Measurements from ENCODE around the gene CRLF2. TPM values are rescaled to one million over a fixed set of nuclear protein-coding genes. Genes with fewer than 3 reads are reported as not detected.

CRLF2 gene
- total and polyA plus RNA-seq, 2 of the 8 experiments (the other 6 are each of a cell fraction or from before 2014, with no cell fraction given), result 0.06 TPM; not detected in 1

- Histone ChIP-seq H3K4me1 (replicated peaks in 1 of 4; ENCODE audit: control insufficient read depth in 3 of 4, insufficient read depth in 4 of 4, low read length in 3 of 4) (peaks cover 0 to 1% (median 0%) of the 10 kb centered on the region in 4 experiments; a peak in 2 of 7 replicates), H3K23me2 (ENCODE audit: low read depth, low read length) (no peaks in the 10 kb centered on the region; the same call in 1 of the 2 replicates), H2BK5ac (ENCODE audit: low read depth, low read length) (no peak overlapping the region), H2AK5ac (ENCODE audit: low read depth, low read length) (no peak overlapping the region), H3K9me3 (ENCODE audit: insufficient read depth in 2 of 2, low read depth in 1 of 2, low read length in 1 of 2) (no peaks in the 10 kb centered on the region), H2BK12ac (ENCODE audit: low read depth, low read length) (no peak overlapping the region), H3K14ac (ENCODE audit: insufficient read length) (no peak overlapping the region), H2AFZ (ENCODE audit: low read length) (peak overlapping the region; percentile 92; the same call in 1 of the 2 replicates), H3K79me2 (ENCODE audit: control insufficient read depth in 1 of 2, insufficient read depth in 2 of 2, low read length in 2 of 2) (no peaks in the 10 kb centered on the region), H3K4me2 (ENCODE audit: insufficient read depth in 1 of 2, low read depth in 2 of 2, low read length in 2 of 2) (no peak overlapping the region), H4K91ac (replicated peaks; ENCODE audit: insufficient read length, low read length) (no peak overlapping the region), H3K27ac (ENCODE audit: low read depth, low read length) (no peak overlapping the region), H2BK20ac (ENCODE audit: low read length) (no peak overlapping the region), H3K27me3 (replicated peaks in 1 of 4; ENCODE audit: control insufficient read depth in 3 of 4, extremely low read depth in 1 of 4, insufficient read depth in 3 of 4, low read length in 3 of 4) (no peaks in the 10 kb centered on the region), H3K4me3 (ENCODE audit: extremely low read depth in 1 of 4, insufficient read depth in 2 of 4, low read depth in 3 of 4, low read length in 4 of 4) (no peak overlapping the region), H2BK120ac (replicated peaks; ENCODE audit: low read depth, low read length) (no peak overlapping the region), H4K8ac (ENCODE audit: extremely low read depth, insufficient read depth, low read length) (peak overlapping the region; percentile 79; the same call in 1 of the 2 replicates), H3K79me1 (ENCODE audit: low read depth, low read length) (no peaks in the 10 kb centered on the region), H3K36me3 (ENCODE audit: control insufficient read depth in 2 of 4, insufficient read depth in 4 of 4, low read length in 3 of 4) (no peaks in the 10 kb centered on the region), H2BK15ac (ENCODE audit: low read length) (no peak overlapping the region), H3K4ac (replicated peaks; ENCODE audit: insufficient read length, low read depth, low read length) (no peak overlapping the region), H3K56ac (replicated peaks; ENCODE audit: insufficient read length, low read depth, low read length) (no peak overlapping the region), H4K20me1 (replicated peaks in 1 of 2; ENCODE audit: control insufficient read depth in 1 of 2, insufficient read depth in 2 of 2, low read length in 2 of 2) (no peaks in the 10 kb centered on the region), H3K23ac (ENCODE audit: insufficient read length) (no peak overlapping the region), H3K18ac (ENCODE audit: extremely low read depth, low read length) (no peak overlapping the region), H4K5ac (ENCODE audit: insufficient read length, low read depth, low read length) (no peak overlapping the region), H3K9ac (replicated peaks in 1 of 4; ENCODE audit: extremely low read depth in 1 of 4, low read depth in 3 of 4, low read length in 3 of 4) (no peak overlapping the region)
- ChIA-PET CTCF (ENCODE audit: partially characterized antibody) (no interaction called here), POLR2A (ENCODE audit: partially characterized antibody) (no interaction called here)
- peak in 1 of 2 experiments; percentile 37 for DNase-seq (ENCODE audit: low read depth in 1 of 2, low spot score in 2 of 2)
- FAIRE-seq, result no peak
- TF ChIP-seq SP2 (IDR thresholded peaks at IDR 0.05; ENCODE audit: low read length) (no peak), E2F6 (IDR thresholded peaks at IDR 0.05) (no peak)
- 89% methylated on average over 8 of the region's 8 CpGs; no CpG with 5 or more reads in 1 of the 2 experiments for WGBS, 2 experiments (ENCODE audit: extremely low coverage in 1 of 2, insufficient coverage in 1 of 2, insufficient read length in 1 of 2, insufficient replicate concordance in 2 of 2, low coverage in 1 of 2, low lambda C conversion rate in 2 of 2, missing lambda C conversion rate in 1 of 2)
Measured at GRCh38 chrX:1150569-1151347, 61.7 kb downstream of the CRLF2 start.
